Stimulated activated CD4-positive, alpha-beta T cell treated with anti-CD3 and anti-CD28 coated beads, Interleukin-12 subunit alpha, Interleukin-12 subunit beta, amount 100 ng/mL, for 4 hours (primary cell): ENCODE data around the gene NBEA.

Source experiments
- DNase-seq: peaks from one replicate; pipeline ENCODE4 v3.0.0-alpha.2; 2020

The NBEA gene

DNA sequence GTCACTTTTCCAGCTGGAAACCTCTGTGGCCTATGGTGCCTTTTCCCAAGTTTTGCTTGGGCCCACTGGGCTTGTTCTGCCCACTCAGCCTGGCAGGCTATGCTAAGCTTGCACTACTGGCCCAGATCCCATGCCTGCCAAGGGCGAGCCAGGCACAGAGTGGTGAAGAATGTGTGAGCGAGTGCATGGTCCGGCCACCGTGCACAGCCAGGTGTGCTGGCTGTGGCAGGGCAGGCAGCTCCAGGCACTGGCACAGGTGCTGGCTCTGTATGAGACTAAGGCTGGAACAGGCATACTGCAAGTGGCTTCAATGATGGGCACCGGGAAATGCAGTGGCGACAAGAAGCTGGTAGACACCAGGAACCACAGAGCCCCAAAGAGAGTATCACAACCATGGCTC lies 584.5 kb downstream of the NBEA start:
- DNase-seq, result no peak

DNA sequence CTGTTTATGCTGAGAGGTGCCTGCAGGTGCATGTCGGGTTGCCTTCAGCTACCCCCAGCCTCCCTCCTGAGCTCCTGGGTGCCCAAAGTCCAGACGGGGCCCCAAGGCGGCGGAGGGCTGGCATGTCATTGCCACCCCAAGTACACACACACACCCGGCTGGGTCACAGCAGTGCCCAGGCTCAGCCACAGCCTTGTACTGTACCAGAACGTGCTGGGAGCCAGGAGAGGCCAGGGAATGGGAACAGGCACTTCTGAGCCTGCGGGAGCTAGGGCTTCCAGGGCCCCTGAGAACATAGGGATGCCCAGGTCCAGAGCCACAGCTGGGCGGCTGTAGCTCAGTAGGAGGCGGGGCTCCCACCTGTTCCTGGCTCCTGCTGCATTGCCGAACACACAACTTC lies 585.4 kb downstream of the NBEA start:
- DNase-seq, result no peak

DNA sequence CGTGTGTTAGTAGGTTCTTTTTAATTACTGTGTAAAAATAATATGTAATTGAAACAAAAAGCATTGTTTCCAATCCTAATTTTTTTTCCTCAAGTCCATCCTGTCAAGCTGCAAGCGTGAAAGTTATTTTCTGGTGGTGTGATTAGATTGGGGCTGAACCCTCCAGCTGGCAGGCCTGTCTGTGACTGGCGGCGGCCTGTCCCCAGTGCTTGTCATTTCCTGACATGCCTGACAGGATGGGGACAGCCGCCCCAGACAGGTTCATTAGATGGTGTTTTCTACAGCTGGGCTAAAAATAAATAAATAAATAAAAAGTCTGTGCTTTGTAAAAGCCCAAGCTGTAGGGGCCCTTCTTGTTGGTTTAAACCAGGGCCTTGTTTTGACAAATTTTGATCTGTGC lies 588.1 kb downstream of the NBEA start:
- no peak for DNase-seq

DNA sequence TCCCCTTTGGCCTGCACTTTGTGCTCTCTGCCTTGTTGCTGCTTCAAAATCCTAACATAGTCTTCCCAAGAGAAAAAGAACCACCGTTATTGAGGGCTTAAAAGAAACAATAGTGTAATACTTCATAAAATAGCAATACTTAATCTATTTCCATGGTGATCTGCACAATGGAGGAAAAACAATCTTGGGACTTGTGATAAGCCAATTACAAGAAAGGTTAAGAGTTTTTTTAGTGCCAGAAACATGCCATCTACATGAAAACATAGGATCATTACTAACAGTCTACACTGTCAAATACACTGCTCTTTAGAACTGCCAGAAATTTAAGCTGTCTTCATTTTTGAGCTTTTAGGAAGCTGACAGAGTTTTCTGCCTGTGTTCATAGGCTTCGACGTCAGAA lies 588.5 kb downstream of the NBEA start:
- DNase-seq, result no peak

DNA sequence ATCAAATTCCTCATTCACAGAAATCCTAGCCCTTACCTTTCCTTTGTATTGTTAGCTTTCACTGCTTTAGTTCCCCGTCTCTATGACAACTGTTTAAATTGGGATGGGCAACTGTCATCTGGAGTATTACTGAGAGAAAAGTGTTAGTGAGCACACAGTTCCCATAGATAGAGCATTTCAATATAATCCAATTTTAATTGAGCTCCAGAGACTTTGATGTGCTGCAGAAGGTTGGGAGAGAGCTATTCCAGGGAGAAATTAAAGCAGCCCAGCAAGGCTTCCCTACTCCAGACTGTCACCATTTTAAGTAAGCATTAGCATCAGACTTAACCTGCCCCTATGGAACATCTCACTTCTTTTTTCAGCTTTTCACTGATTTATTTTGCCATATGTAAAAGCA lies 589.5 kb downstream of the NBEA start:
- no peak for DNase-seq

GRCh38 chr13:35534343-35534742 lies 592.3 kb downstream of the NBEA start:
- DNase-seq, result no peak

DNA sequence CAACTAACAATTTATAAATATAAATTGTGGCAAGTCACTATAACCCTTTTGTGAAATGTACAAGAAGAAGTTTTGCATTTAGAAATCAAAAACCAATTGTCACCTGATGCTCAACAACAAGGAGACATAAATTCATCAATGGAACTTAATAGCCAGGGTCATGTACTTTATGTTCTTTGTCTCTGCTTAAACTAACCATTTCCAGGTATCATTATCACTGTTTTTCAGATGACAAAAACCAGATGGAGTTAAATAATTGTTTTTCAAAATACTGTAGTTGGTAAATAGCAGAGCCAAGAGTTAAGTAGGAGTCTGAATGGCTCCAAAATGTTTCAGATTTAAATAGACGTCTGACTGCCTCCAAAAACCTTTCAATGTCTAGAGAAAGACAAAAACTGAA lies 606.7 kb downstream of the NBEA start:
- no peak for DNase-seq

- DNase-seq, result no peak
Observed at GRCh38 chr13:35549481-35549880, 607.4 kb downstream of the NBEA start.

DNA sequence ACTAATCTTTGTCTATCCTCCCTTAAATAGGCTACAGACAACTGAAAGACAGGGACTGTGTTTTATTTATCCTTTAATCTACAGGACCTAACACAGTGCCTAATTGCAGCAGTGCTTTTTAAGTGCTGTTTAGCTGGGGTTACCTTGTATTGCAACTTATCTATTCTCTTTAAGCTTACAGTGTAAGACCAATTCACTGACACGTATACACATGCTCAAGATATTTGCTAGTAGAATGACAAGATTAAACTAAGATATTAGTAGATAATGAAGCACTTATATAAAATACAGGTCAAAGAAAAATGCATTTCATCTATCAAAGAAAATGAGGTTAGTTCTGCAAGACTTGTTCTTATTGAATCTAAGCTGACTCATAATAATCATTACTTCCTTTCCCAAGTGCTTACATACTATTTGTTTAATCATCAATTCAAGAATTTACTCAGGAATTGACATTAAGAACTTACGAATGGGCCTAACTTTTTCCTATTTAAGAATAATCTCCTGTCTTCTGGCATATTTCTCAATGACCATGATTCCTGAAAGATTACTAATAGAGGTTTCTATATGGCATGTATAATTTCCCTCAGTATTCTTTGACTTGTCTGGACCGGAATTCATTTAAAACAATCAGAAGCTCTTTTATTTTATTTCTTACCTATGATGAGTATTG lies 610.2 kb downstream of the NBEA start:
- DNase-seq, result no peak

GRCh38 chr13:35554972-35555623 lies 613.0 kb downstream of the NBEA start:
- no peak for DNase-seq

- DNase-seq, result no peak
Observed at GRCh38 chr13:35557475-35557874, 615.4 kb downstream of the NBEA start.

DNA sequence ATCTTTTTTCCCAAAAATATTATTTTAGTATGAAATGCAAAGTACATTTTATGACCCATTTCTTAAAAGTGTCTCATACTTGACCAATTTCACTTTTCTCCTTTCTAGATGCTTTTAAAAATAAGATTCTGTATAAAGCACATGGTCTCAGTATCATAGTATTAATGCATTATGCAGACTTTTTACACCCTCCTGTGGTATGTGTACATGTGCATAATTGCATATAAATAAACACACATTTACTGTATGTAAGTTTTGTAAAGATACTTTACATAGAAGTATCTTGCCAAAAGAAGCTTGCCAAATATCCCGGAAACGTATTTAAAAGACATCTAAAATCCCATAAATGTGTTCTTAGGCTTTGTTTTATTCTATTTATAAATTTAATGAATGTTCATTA lies 619.5 kb downstream of the NBEA start:
- no peak for DNase-seq

DNA sequence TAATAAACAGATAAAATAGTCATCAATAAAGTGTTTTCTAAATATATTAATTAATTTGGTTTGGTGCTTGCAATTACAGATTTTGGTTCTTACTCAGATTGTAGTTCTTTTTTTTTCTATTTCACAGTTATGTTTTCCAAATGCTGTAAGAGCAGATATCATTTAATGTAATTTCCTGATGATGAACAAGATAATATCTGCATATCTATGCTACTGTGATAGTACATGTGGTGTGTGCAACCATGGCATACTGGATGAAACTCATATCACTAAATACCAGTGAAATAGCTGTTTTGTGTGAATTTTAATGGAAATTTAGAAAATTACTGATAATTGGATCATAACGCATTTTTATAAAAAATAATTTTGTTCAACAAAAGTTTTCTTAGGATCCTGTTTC lies 623.2 kb downstream of the NBEA start:
- no peak for DNase-seq

GRCh38 chr13:35566340-35566739 lies 624.3 kb downstream of the NBEA start:
- no peak for DNase-seq

DNA sequence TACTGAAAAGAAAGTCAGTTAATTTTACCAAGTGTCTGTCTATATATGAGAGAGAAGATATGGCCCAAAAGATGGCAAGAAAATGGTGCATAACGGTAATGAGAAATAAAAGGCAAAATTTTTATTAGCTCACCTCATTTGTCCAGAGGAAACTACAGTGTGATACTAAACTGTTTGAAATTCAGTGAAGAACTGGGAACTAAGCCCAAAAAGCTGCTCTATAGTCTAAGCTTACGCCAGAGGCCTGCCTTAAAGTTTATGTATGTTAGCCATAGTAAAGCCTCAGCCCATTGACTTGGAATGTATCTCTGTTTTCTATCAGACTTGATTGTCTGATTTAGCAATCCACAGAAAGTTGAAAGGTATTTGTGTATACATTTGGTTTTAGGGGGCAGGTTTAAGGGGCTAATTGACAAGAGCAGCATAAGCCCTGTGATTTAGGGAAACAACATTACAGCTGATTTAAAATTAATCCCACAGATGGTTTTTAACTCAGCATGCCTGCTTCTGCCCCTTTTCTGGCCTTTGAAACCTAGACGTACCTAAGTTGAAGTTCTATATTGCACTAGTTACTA lies 625.4 kb downstream of the NBEA start:
- no peak for DNase-seq

DNA sequence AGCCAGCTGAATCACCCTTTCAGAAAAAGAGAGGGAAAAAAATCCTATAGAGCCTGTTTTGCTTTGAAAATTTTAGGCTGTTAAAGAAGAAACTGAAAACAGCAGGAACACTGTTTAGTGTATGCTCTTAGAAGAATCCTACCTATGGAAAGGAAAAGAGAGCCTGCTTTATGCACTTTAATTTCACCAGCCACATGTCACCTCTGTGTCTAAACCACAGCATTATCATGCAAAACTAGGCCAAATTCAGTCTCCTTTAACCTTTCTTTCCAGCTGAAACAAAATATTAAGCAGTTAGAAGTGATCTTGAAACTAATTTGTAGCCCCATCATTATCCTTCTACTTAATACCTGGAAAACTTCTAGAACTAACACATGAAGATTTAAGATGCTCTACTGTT lies 631.6 kb downstream of the NBEA start:
- no peak for DNase-seq

- no peak for DNase-seq
Observed at GRCh38 chr13:35592457-35592856, 650.4 kb downstream of the NBEA start.

- DNase-seq, result no peak
Observed at GRCh38 chr13:35593651-35594050, 651.6 kb downstream of the NBEA start.

- no peak for DNase-seq
Observed at GRCh38 chr13:35594096-35594495, 652.0 kb downstream of the NBEA start.

DNA sequence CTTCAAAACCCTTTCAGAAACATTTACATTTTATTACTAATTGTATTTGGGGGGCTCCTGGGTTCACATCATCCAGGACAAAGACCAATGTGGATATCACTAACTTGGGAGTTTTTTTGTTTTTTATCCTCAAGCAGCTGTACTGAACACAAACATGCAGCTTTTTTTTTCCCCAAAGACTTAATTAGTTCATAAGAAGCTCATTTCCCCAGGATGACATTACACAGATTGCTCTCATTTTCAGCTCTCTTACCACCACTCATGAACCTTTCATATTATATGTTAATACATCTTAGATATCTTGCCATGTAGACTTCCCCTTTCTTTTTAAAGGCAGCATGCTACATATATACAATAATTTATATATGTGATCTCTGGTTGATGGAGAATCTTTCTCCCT lies 653.1 kb downstream of the NBEA start:
- no peak for DNase-seq

- DNase-seq, result no peak
Observed at GRCh38 chr13:35596321-35597030, 654.4 kb downstream of the NBEA start.

- no peak for DNase-seq
Observed at GRCh38 chr13:35597451-35597850, 655.4 kb downstream of the NBEA start.

DNA sequence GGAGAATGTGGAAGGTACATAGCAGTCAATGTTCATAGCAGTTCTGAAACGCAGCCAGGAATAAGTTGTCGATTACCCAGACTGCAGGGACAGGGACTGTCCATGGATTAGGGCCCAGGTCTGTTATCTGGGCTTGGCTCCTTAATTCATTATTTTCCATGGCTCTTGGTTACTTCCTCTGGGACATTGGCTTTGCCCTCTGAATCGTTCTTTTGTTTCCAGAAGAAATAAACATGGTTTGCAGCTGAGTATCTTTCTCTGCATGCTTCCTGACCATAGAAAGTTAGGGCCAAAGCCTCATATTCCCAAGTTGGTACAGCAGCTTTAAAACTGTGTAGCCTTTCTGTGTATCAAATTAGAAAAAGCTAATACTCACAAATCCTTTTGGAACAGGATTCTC lies 656.2 kb downstream of the NBEA start:
- DNase-seq, result no peak

DNA sequence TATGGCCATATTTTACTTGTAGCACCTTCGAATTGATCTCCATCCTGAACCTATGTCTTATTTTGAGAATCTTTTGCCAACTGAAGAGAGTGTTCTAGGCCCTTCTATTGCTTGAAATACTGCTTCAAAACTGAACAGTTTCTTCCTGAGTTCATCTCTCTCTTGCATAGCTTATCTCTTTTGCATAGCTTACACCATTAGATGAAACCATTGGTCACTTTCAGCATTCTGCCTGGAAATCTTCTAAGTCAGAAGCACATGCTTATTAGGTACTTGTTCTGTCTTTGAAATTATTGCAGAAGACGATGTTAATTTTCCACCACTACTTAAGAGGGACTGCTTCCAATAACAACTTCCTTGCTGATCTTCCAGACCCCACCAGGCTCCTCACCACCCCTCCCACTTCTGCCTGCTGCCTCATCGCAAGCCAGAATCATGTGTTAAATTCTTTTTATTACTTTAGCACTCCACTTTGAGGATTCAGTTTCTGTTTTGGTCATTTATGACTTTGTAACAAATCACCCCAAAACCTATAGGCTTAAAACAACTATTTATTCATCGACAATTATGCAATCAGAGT lies 656.8 kb downstream of the NBEA start:
- DNase-seq, result no peak
